Measurements from ENCODE around the gene IRF5.
"Not testable (repeated sequence)": the region's sequence is repeated elsewhere in the genome, so short reads cannot be mapped to it uniquely, and the experiment has no call there.

Gene IRF5

DNA sequence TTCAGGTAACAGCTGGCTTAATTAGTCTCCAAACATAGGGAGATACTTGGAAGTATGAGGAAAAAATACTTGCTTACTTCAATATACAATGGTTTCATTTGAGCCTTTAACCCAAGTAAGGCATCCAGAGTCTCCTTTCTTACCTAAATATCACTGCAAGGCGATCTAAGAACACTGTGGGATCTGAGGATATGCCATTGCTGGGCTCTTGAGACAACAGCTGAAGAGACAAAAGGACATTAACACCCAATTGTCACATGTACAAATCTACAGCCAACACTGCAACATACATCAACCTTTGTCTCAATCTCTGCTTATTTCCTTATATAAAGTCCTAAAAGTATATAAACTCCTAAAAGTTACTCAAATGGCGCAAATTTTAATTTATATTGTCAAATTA, 44.4 kb downstream of the IRF5 start:
- WGBS, 2 experiments (ENCODE audit: insufficient coverage in 2 of 2), result no CpG with 5 or more reads among the region's 2 CpGs
- no peaks in the 10 kb centered on the region for H3K9me3 ChIP-seq (ENCODE audit: control insufficient read depth, low read length)

DNA sequence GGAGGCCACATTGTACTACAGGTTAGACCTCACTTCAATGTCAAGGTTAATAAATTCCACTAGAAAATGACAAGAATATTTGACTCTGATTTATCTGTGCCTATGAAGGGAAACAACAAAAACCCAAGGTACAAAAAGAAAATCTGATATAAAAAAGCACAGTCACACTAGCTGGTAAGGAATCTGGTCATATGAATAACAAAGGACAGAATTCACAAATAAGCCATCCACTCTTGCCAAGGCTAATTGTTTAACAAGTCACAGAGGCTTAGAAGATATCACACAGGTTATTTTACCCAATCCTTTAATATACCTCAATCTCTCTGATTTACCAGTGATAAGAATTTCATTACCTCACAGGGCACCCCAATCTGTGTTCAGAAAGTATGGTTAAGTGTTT, 47.9 kb downstream of the IRF5 start:
- no peak overlapping the region for H3K27ac ChIP-seq (ENCODE audit: low read depth, low read length, severe bottlenecking)
- no peak overlapping the region for H3K4me3 ChIP-seq (ENCODE audit: extremely low read depth, insufficient read depth, low read length, poor library complexity, severe bottlenecking)
- no peaks in the 10 kb centered on the region for H3K4me1 ChIP-seq (ENCODE audit: control insufficient read depth, insufficient read depth, low read length, poor library complexity, severe bottlenecking)
- H3K9me3 ChIP-seq (ENCODE audit: control insufficient read depth, low read length), result no peaks in the 10 kb centered on the region
- peaks cover 81% of the 10 kb centered on the region for H3K36me3 ChIP-seq (ENCODE audit: control insufficient read depth, insufficient read depth, low read length)

More for the DNA sequence above, 44.4 kb downstream of the IRF5 start:
- Histone ChIP-seq H3K36me3 (ENCODE audit: control insufficient read depth, insufficient read depth, low read length) (peaks cover 91% of the 10 kb centered on the region), H3K4me1 (ENCODE audit: control insufficient read depth, insufficient read depth, low read length, poor library complexity, severe bottlenecking) (no peaks in the 10 kb centered on the region), H3K27ac (ENCODE audit: low read depth, low read length, severe bottlenecking) (no peak overlapping the region), H3K4me3 (ENCODE audit: extremely low read depth, insufficient read depth, low read length, poor library complexity, severe bottlenecking) (no peak overlapping the region)

DNA sequence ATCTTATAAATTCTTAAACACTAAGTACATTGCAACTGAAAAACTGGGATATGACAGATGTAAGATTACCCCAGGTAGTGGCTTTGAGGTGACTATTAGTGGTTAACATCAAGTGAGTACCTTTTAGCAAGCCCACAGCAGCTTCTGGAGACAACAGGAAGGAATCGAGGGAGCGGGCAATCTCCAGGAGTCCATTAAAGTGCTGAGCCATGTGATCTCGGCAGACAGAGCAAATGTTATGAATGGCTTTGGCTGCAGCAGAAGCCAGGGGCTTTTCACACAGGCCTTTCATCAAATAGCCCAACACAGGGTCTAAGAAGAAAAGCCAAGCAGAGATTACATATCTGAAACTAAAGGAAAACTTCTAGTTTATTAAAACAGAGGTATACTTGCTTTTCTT, 48.9 kb downstream of the IRF5 start:
- no peak overlapping the region for H3K27ac ChIP-seq (ENCODE audit: low read depth, low read length, severe bottlenecking)
- H3K36me3 ChIP-seq (ENCODE audit: control insufficient read depth, insufficient read depth, low read length), result peaks cover 82% of the 10 kb centered on the region

DNA sequence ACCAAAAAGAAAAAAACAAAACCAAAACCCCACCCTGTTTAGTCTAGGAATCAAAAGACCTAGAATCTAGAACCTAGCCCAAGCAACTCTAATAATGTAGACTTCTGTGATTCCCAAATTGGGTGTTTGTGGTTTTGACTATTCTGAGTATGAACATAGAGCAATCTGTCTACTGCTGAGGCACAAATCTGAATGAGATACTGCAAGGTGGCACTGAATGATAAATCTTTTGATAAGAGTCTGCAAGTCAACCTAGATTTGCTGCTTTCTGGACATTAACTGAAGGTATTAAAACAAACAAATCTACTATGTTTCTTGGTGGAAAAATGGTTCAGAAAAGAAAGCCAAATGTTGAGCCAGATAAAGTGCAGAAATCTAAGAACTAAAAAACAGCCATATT, 50.6 kb downstream of the IRF5 start:
- Histone ChIP-seq H3K27ac (ENCODE audit: low read depth, low read length, severe bottlenecking) (no peak overlapping the region), H3K4me1 (ENCODE audit: control insufficient read depth, insufficient read depth, low read length, poor library complexity, severe bottlenecking) (no peaks in the 10 kb centered on the region), H3K9me3 (ENCODE audit: control insufficient read depth, low read length) (no peaks in the 10 kb centered on the region), H3K36me3 (ENCODE audit: control insufficient read depth, insufficient read depth, low read length) (peaks cover 78% of the 10 kb centered on the region), H3K4me3 (ENCODE audit: extremely low read depth, insufficient read depth, low read length, poor library complexity, severe bottlenecking) (no peak overlapping the region)

More for the DNA sequence above, 48.9 kb downstream of the IRF5 start:
- Histone ChIP-seq H3K9me3 (ENCODE audit: control insufficient read depth, low read length) (no peaks in the 10 kb centered on the region), H3K4me1 (ENCODE audit: control insufficient read depth, insufficient read depth, low read length, poor library complexity, severe bottlenecking) (no peaks in the 10 kb centered on the region), H3K4me3 (ENCODE audit: extremely low read depth, insufficient read depth, low read length, poor library complexity, severe bottlenecking) (no peak overlapping the region)
- WGBS, 2 experiments (ENCODE audit: insufficient coverage in 2 of 2), result 71 to 100% methylated on average over 1 to 2 of the region's 3 CpGs

DNA sequence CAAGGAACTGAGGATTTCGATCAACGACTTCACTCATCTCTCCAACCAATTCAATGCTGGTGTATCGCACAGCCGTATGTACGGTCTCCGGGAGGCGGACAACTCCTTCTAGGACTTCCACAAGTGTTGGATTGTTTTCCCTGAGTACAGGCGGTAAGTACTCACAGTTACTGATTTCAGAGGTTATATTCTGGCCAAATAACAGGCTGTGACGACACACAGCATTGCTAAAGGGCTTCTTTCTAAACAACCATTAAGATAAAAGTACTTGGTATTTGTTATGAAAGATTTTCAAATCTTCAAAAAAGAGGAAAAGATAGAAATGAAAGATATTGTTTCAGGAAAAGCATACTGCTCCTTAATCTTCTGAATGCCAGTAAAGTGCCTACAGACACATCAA, 52.2 kb downstream of the IRF5 start:
- H3K36me3 ChIP-seq (ENCODE audit: control insufficient read depth, insufficient read depth, low read length), result peaks cover 77% of the 10 kb centered on the region
- H3K27ac ChIP-seq (ENCODE audit: low read depth, low read length, severe bottlenecking), result no peak overlapping the region
- H3K9me3 ChIP-seq (ENCODE audit: control insufficient read depth, low read length), result no peaks in the 10 kb centered on the region
- no peaks in the 10 kb centered on the region for H3K4me1 ChIP-seq (ENCODE audit: control insufficient read depth, insufficient read depth, low read length, poor library complexity, severe bottlenecking)
- no peak overlapping the region for H3K4me3 ChIP-seq (ENCODE audit: extremely low read depth, insufficient read depth, low read length, poor library complexity, severe bottlenecking)
- WGBS, 2 experiments (ENCODE audit: insufficient coverage in 2 of 2), result 98 to 100% methylated on average over 7 to 8 of the region's 9 CpGs

DNA sequence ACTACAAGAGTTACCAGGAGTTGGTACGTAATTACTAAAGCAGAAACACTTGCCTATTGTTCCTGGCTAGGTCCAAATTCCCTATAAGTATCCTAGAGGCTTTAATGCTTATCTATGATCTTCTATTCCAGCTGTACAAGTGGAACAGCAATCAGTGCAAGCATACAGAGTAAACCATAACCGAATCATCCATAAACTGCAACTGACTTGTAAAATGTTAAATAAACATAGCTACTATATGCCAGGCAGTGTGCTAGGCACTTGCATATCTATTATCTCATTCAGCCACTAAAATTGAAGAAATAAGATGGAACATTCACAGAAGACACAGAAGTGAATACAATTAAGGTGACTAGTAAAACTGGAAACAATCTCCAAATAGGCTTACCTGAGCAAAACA, 55.7 kb downstream of the IRF5 start:
- H3K4me1 ChIP-seq (ENCODE audit: control insufficient read depth, insufficient read depth, low read length, poor library complexity, severe bottlenecking), result no peaks in the 10 kb centered on the region
- WGBS, 2 experiments (ENCODE audit: insufficient coverage in 2 of 2), result 100% methylated on average over 1 of the region's 2 CpGs
- H3K36me3 ChIP-seq (ENCODE audit: control insufficient read depth, insufficient read depth, low read length), result peaks cover 76% of the 10 kb centered on the region

DNA sequence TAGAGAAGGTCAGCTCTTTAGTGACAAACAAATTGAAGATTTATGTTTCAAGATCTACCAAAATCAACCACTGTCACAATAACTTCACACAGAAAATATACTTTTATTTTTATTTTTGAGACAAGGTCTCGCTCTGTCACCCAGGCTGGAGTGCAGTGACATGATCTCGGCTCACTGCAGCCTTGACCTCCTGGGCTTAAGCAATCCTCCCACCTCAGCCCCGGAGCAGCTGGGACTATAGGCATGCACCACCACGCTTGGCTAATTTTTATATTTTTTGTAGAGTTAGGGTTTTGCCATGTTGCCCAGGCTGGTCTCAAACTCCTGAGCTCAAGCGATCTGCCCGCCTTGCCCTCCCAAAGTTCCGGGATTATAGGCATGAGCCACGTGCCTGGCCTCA, 56.8 kb downstream of the IRF5 start:
- not testable (repeated sequence) for H3K27ac ChIP-seq (ENCODE audit: low read depth, low read length, severe bottlenecking); H3K4me3 ChIP-seq (ENCODE audit: extremely low read depth, insufficient read depth, low read length, poor library complexity, severe bottlenecking); H3K9me3 ChIP-seq (ENCODE audit: control insufficient read depth, low read length); H3K4me1 ChIP-seq (ENCODE audit: control insufficient read depth, insufficient read depth, low read length, poor library complexity, severe bottlenecking)
- 96 to 98% methylated on average over 7 of the region's 8 CpGs for WGBS, 2 experiments (ENCODE audit: insufficient coverage in 2 of 2)
- H3K36me3 ChIP-seq (ENCODE audit: control insufficient read depth, insufficient read depth, low read length), result peaks cover 79% of the 10 kb centered on the region

More for the DNA sequence above, 55.7 kb downstream of the IRF5 start:
- no peak overlapping the region for H3K27ac ChIP-seq (ENCODE audit: low read depth, low read length, severe bottlenecking)
- H3K4me3 ChIP-seq (ENCODE audit: extremely low read depth, insufficient read depth, low read length, poor library complexity, severe bottlenecking), result no peak overlapping the region
- H3K9me3 ChIP-seq (ENCODE audit: control insufficient read depth, low read length), result no peaks in the 10 kb centered on the region

DNA sequence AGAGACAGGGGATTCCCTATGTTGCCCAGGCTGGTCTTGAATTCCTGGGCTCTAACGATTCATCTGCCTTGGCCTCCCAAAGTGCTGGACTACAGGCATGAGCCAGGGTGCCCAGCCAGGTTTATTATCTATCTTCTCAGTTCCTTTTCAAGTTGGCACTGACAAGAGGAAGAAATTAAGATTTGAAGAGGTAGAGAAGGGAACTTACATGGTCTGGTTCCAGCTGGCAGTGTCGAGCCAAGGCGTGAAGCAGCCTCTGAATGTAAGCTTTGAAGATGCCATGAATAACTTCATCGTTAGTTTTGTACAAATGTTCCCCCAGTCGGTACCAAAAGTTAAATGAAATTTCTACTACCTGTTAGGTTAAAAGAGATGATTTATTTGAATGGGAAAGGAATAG, 59.5 kb downstream of the IRF5 start:
- Histone ChIP-seq H3K36me3 (ENCODE audit: control insufficient read depth, insufficient read depth, low read length) (peaks cover 90% of the 10 kb centered on the region), H3K4me3 (ENCODE audit: extremely low read depth, insufficient read depth, low read length, poor library complexity, severe bottlenecking) (no peak overlapping the region), H3K4me1 (ENCODE audit: control insufficient read depth, insufficient read depth, low read length, poor library complexity, severe bottlenecking) (no peaks in the 10 kb centered on the region), H3K9me3 (ENCODE audit: control insufficient read depth, low read length) (no peaks in the 10 kb centered on the region), H3K27ac (ENCODE audit: low read depth, low read length, severe bottlenecking) (no peak overlapping the region)
- 85% methylated on average over 2 of the region's 5 CpGs; no CpG with 5 or more reads in 1 of the 2 experiments for WGBS, 2 experiments (ENCODE audit: insufficient coverage in 2 of 2)
